Stimulated activated CD4-positive, alpha-beta T cell treated with anti-CD3 and anti-CD28 coated beads, Interleukin-2, amount 100 ng/mL, for 4 hours (primary cell): Measurements from ENCODE around the gene PRRX2.
"Not testable (repeated sequence)": the region's sequence is repeated elsewhere in the genome, so short reads cannot be mapped to it uniquely, and the experiment has no call there.

Experiments used
- DNase-seq: peaks from one replicate; pipeline ENCODE4 v3.0.0-alpha.2; 2020; ENCODE audit warnings: low read depth

Gene PRRX2

GRCh38 chr9:129654554-129655040, 10.8 kb upstream of the PRRX2 start:
- no peak for DNase-seq

GRCh38 chr9:129655154-129655553, 10.3 kb upstream of the PRRX2 start:
- no peak for DNase-seq

- DNase-seq = no peak
Observed at GRCh38 chr9:129655696-129656095, 9.8 kb upstream of the PRRX2 start.

GRCh38 chr9:129656795-129657390, 8.6 kb upstream of the PRRX2 start:
- DNase-seq = no peak

- no peak for DNase-seq
Observed at GRCh38 chr9:129661029-129661428, 4.4 kb upstream of the PRRX2 start.

- not testable (repeated sequence) for DNase-seq
Observed at GRCh38 chr9:129662239-129662638, 3.2 kb upstream of the PRRX2 start.

GRCh38 chr9:129664746-129665388, 580 bp upstream of the PRRX2 start:
- DNase-seq = no peak

- DNase-seq = no peak
Observed at GRCh38 chr9:129665814-129666520, 520 bp downstream of the PRRX2 start.

- no peak for DNase-seq
Observed at GRCh38 chr9:129666575-129666974, 1.1 kb downstream of the PRRX2 start.

- DNase-seq = no peak
Observed at GRCh38 chr9:129667378-129667777, 1.9 kb downstream of the PRRX2 start.

GRCh38 chr9:129667850-129668249, 2.4 kb downstream of the PRRX2 start:
- no peak for DNase-seq

- DNase-seq = no peak
Observed at GRCh38 chr9:129669141-129669718, 3.8 kb downstream of the PRRX2 start.

GRCh38 chr9:129669946-129670345, 4.5 kb downstream of the PRRX2 start:
- no peak for DNase-seq

- DNase-seq = no peak
Observed at GRCh38 chr9:129671065-129671464, 5.6 kb downstream of the PRRX2 start.

- DNase-seq = peak; percentile 9
Observed at GRCh38 chr9:129671519-129671918, 6.1 kb downstream of the PRRX2 start.

- no peak for DNase-seq
Observed at GRCh38 chr9:129672702-129673101, 7.3 kb downstream of the PRRX2 start.

- no peak for DNase-seq
Observed at GRCh38 chr9:129673602-129674001, 8.2 kb downstream of the PRRX2 start.

GRCh38 chr9:129674229-129674628, 8.8 kb downstream of the PRRX2 start:
- DNase-seq = no peak

GRCh38 chr9:129675620-129676019, 10.2 kb downstream of the PRRX2 start:
- DNase-seq = no peak

GRCh38 chr9:129676287-129676686, 10.8 kb downstream of the PRRX2 start:
- DNase-seq = no peak

GRCh38 chr9:129676975-129677374, 11.5 kb downstream of the PRRX2 start:
- no peak for DNase-seq

- no peak for DNase-seq
Observed at GRCh38 chr9:129677456-129677855, 12.0 kb downstream of the PRRX2 start.

GRCh38 chr9:129678844-129679243, 13.4 kb downstream of the PRRX2 start:
- no peak for DNase-seq
